Measurements from ENCODE around the gene PDE11A. TPM values are rescaled to one million over a fixed set of nuclear protein-coding genes. Genes with fewer than 3 reads are reported as not detected.

PDE11A gene
- total RNA-seq, 1 experiment from 2014 or later, result 1.4 TPM

DNA sequence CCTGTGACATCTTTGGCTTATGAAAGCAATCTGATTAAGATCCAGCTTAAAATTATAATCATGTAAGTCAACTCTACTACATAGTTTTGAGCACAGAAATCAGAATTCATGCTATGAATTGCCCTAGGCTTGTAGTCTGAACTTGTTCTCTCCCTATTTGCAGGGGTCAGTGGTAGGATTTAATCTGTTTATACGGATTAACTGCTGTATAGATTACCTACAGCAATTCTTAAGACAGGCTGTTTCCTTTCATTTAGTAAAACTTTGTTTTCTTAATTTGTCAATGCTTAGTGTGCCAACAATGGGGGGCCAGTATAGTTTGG lies 287.9 kb downstream of the PDE11A start:
- TF ChIP-seq, protein P1, sequence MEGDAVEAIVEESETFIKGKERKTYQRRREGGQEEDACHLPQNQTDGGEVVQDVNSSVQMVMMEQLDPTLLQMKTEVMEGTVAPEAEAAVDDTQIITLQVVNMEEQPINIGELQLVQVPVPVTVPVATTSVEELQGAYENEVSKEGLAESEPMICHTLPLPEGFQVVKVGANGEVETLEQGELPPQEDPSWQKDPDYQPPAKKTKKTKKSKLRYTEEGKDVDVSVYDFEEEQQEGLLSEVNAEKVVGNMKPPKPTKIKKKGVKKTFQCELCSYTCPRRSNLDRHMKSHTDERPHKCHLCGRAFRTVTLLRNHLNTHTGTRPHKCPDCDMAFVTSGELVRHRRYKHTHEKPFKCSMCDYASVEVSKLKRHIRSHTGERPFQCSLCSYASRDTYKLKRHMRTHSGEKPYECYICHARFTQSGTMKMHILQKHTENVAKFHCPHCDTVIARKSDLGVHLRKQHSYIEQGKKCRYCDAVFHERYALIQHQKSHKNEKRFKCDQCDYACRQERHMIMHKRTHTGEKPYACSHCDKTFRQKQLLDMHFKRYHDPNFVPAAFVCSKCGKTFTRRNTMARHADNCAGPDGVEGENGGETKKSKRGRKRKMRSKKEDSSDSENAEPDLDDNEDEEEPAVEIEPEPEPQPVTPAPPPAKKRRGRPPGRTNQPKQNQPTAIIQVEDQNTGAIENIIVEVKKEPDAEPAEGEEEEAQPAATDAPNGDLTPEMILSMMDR (IDR thresholded peaks at IDR 0.05; ENCODE audit: unreplicated experiment), result no peak
- intact Hi-C loops (cut with micrococcal nuclease; ENCODE audit: unreplicated experiment), result loop anchor here (5.0 kb wide), 1 partner anchor 123 kb away; no protein-coding TSS in a partner anchor
- CTCF ChIA-PET, result interaction anchor here (0.9 kb wide), 1 partner anchor 15 kb away, joined by 5 read pairs; no protein-coding TSS in a partner anchor

DNA sequence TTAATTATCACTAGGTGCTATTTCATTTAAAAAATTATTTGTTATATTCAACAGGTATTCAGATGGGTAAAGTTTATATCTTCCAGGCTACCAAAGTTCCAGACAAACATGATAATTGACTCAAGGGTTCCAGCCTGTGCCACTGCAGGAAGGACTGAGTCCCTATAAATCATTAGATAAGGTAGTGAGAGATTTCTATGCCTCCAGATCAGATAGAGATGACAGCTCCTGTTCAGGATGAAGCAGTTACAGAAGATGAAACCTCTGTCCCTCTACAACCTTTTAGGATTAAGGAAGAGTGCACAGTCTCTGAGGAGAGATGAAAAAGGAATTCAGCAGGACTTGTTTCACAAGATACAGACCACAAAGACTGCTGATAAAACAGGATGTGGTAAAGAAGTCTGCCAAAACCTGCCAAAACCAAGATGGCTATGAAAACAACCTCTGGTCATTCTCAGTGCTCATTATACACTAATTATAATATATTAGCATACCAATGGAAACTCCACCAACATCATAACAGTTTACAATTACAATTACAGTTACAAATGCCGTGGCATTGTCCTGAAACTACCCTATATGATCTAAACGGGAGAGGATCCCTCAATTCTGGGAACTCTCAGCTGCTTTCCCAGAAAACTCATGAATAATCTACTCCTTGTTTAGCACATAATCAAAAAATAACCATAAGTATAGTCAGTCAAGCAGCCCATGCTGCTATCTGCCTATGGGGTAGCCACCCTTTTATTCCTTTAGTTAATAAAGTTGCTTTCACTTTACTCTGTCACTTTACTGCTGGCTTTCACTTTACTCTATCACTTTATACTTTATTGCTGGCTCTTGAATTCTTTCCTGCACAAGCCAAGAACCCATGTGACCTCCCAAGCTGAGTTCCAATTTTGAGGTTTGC lies 288.5 kb downstream of the PDE11A start:
- H3K4me1 Mint-ChIP-seq (ENCODE audit: low read depth, unreplicated experiment), result peaks cover 34% of the 10 kb centered on the region
- no TSS peak for BruUV-seq (replicated peaks)
- TF ChIP-seq, protein P1 (IDR thresholded peaks at IDR 0.05; ENCODE audit: unreplicated experiment), result no peak
- peaks cover 5% of the 10 kb centered on the region for H3K36me3 Mint-ChIP-seq (ENCODE audit: insufficient read depth, unreplicated experiment)
- peak; percentile 31 for DNase-seq
- H3K27ac Mint-ChIP-seq (ENCODE audit: unreplicated experiment), result peak overlapping the region; percentile 32
- H3K27me3 Mint-ChIP-seq (ENCODE audit: unreplicated experiment), result no peaks in the 10 kb centered on the region
- intact Hi-C loops (cut with micrococcal nuclease; ENCODE audit: unreplicated experiment), result loop anchor here (5.0 kb wide), 1 partner anchor 123 kb away; no protein-coding TSS in a partner anchor
- peak overlapping the region; percentile 47 for H3K4me3 Mint-ChIP-seq (ENCODE audit: low read depth, unreplicated experiment)
- CTCF ChIA-PET, result interaction anchor here (0.8 to 1.1 kb wide), 4 partner anchors 10 to 16 kb away, joined by 3 to 6 read pairs (median 5); no protein-coding TSS in a partner anchor
- peaks cover 7% of the 10 kb centered on the region for H3K9me3 Mint-ChIP-seq (ENCODE audit: low read depth, unreplicated experiment)

More for the DNA sequence above, 287.9 kb downstream of the PDE11A start:
- Mint-ChIP-seq H3K9me3 (ENCODE audit: low read depth, unreplicated experiment) (peaks cover 7% of the 10 kb centered on the region), H3K27ac (ENCODE audit: unreplicated experiment) (peak overlapping the region; percentile 32), H3K36me3 (ENCODE audit: insufficient read depth, unreplicated experiment) (peaks cover 5% of the 10 kb centered on the region), H3K27me3 (ENCODE audit: unreplicated experiment) (no peaks in the 10 kb centered on the region), H3K4me1 (ENCODE audit: low read depth, unreplicated experiment) (peaks cover 34% of the 10 kb centered on the region), H3K4me3 (ENCODE audit: low read depth, unreplicated experiment) (peak overlapping the region; percentile 47)
- BruUV-seq (replicated peaks), result no TSS peak
- DNase-seq, result no peak

DNA sequence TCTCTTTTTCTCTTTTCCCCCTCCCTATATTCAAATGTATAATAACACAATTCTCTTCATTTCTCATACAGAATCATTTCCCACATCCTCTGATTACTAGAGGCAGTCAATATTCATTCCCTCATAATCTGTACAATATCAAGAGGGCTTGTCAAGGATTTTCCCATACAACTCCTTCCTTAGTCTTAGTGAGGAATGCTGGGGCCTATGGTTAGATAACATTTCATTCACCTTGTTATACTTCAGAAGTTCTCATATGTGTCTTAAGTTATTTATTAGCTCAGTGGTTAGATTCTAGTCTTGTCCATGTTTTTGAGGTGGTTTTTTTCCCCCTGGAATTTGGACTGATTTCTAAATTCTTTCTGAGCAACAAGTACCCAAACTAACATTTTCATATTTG lies 289.5 kb downstream of the PDE11A start:
- TF ChIP-seq, protein P1 (IDR thresholded peaks at IDR 0.05; ENCODE audit: unreplicated experiment), result no peak
- H3K27ac Mint-ChIP-seq (ENCODE audit: unreplicated experiment), result peak overlapping the region; percentile 49
- H3K9me3 Mint-ChIP-seq (ENCODE audit: low read depth, unreplicated experiment), result peaks cover 5% of the 10 kb centered on the region
- DNase-seq, result no peak
- CTCF ChIA-PET, result interaction anchor here (0.6 to 1.1 kb wide), 4 partner anchors 9 to 527 kb away, joined by 3 to 6 read pairs (median 5); no protein-coding TSS in a partner anchor
- BruUV-seq (replicated peaks), result no TSS peak
- intact Hi-C loops (cut with micrococcal nuclease; ENCODE audit: unreplicated experiment), result loop anchor here (5.0 kb wide), 1 partner anchor 124 kb away; no protein-coding TSS in a partner anchor
- H3K4me3 Mint-ChIP-seq (ENCODE audit: low read depth, unreplicated experiment), result peak overlapping the region; percentile 15
- H3K36me3 Mint-ChIP-seq (ENCODE audit: insufficient read depth, unreplicated experiment), result peaks cover 5% of the 10 kb centered on the region
- H3K27me3 Mint-ChIP-seq (ENCODE audit: unreplicated experiment), result no peaks in the 10 kb centered on the region
- peaks cover 34% of the 10 kb centered on the region for H3K4me1 Mint-ChIP-seq (ENCODE audit: low read depth, unreplicated experiment)

DNA sequence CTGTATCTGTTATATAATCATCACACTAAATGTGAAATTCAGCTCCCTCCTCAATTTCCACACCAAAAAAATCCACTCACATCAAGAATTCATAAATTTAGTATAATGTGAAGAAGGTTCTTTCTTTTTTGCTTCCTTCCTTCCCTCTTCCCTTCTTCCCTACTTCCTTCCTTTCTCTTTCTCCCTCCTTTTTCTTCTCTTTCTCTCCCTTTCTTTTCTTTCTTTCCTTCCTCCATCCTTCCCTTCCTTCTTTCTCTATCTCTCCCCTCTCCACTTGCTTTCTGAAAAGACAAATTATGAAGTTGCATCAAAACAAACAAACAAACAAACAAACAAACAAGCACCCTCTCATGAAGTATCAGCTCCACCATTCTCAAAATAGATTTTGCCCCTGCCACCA lies 290.0 kb downstream of the PDE11A start:
- no peaks in the 10 kb centered on the region for H3K27me3 Mint-ChIP-seq (ENCODE audit: unreplicated experiment)
- peaks cover 5% of the 10 kb centered on the region for H3K9me3 Mint-ChIP-seq (ENCODE audit: low read depth, unreplicated experiment)
- intact Hi-C loops (cut with micrococcal nuclease; ENCODE audit: unreplicated experiment), result loop anchor here (5.0 kb wide), 1 partner anchor 125 kb away; no protein-coding TSS in a partner anchor
- TF ChIP-seq, protein P1 (IDR thresholded peaks at IDR 0.05; ENCODE audit: unreplicated experiment), result no peak
- peaks cover 5% of the 10 kb centered on the region for H3K36me3 Mint-ChIP-seq (ENCODE audit: insufficient read depth, unreplicated experiment)
- peak overlapping the region; percentile 49 for H3K27ac Mint-ChIP-seq (ENCODE audit: unreplicated experiment)
- CTCF ChIA-PET, result interaction anchor here (0.6 to 1.1 kb wide), 3 partner anchors 10 to 528 kb away, joined by 5 to 6 read pairs (median 5); no protein-coding TSS in a partner anchor
- no TSS peak for BruUV-seq (replicated peaks)
- H3K4me1 Mint-ChIP-seq (ENCODE audit: low read depth, unreplicated experiment), result peaks cover 34% of the 10 kb centered on the region
- peak overlapping the region; percentile 15 for H3K4me3 Mint-ChIP-seq (ENCODE audit: low read depth, unreplicated experiment)
- no peak for DNase-seq

Measured in Calu3 (cell line).